ENCODE measurements around the gene C10orf62.
A peak's percentile ranks its signal among the peaks of the same experiment; 100 is the strongest.

Gene C10orf62

GRCh38 chr10:97587183-97587582, 2.3 kb upstream of the C10orf62 start:
- no peak for DNase-seq

- no peak for DNase-seq
These were observed 694 bp downstream of the C10orf62 start for GRCh38 chr10:97590082-97590747.

GRCh38 chr10:97590748-97591495, 1.4 kb downstream of the C10orf62 start:
- no peak for DNase-seq

GRCh38 chr10:97593421-97593820, 3.9 kb downstream of the C10orf62 start:
- no peak for DNase-seq

- no peak for DNase-seq
These were observed 6.9 kb downstream of the C10orf62 start for GRCh38 chr10:97596101-97597082.

GRCh38 chr10:97597778-97598177, 8.3 kb downstream of the C10orf62 start:
- no peak for DNase-seq

GRCh38 chr10:97598407-97599271, 9.1 kb downstream of the C10orf62 start:
- DNase-seq = no peak

- DNase-seq = no peak
These were observed 9.7 kb downstream of the C10orf62 start for GRCh38 chr10:97599272-97599619.

GRCh38 chr10:97600616-97601015, 11.1 kb downstream of the C10orf62 start:
- no peak for DNase-seq

GRCh38 chr10:97601268-97602215, 12.0 kb downstream of the C10orf62 start:
- DNase-seq = no peak

- DNase-seq = no peak
These were observed 17.6 kb downstream of the C10orf62 start for GRCh38 chr10:97607095-97607636.

GRCh38 chr10:97608991-97609561, 19.6 kb downstream of the C10orf62 start:
- no peak for DNase-seq

- DNase-seq = no peak
These were observed 22.0 kb downstream of the C10orf62 start for GRCh38 chr10:97611473-97611872.

- DNase-seq = peak in 1 of 2 experiments; percentile 36
These were observed 22.9 kb downstream of the C10orf62 start for GRCh38 chr10:97612386-97612785.

GRCh38 chr10:97618285-97618684, 28.8 kb downstream of the C10orf62 start:
- no peak for DNase-seq

- no peak for DNase-seq
These were observed 29.2 kb downstream of the C10orf62 start for GRCh38 chr10:97618733-97619132.

GRCh38 chr10:97623277-97623676, 33.8 kb downstream of the C10orf62 start:
- DNase-seq = no peak

- no peak for DNase-seq
These were observed 38.2 kb downstream of the C10orf62 start for GRCh38 chr10:97627731-97628130.

- no peak for DNase-seq
These were observed 38.7 kb downstream of the C10orf62 start for GRCh38 chr10:97628228-97628627.

- DNase-seq = no peak
These were observed 39.8 kb downstream of the C10orf62 start for GRCh38 chr10:97629289-97629688.

- DNase-seq = no peak
These were observed 41.6 kb downstream of the C10orf62 start for GRCh38 chr10:97631098-97631497.

Data from NCI-H446 (cell line).